ENCODE measurements around the gene ANKRD44. TPM values are rescaled to one million over a fixed set of nuclear protein-coding genes. Genes with fewer than 3 reads are reported as not detected.

ANKRD44 gene
- total RNA-seq, 1 experiment from 2014 or later: 0.68 TPM

GRCh38 chr2:197148401-197148800, 162.2 kb downstream of the ANKRD44 start (continued):
- TF ChIP-seq PREB (CRISPR knock-in tag; IDR thresholded peaks at IDR 0.05; ENCODE audit: borderline replicate concordance): no peak
- no peak for TF ChIP-seq GTF2I (CRISPR knock-in tag; conservative IDR thresholded peaks at IDR 0.05)
- TF ChIP-seq MYBL2 (CRISPR knock-in tag; IDR thresholded peaks at IDR 0.05): no peak
- no peak for TF ChIP-seq CDX4 (CRISPR knock-in tag; IDR thresholded peaks at IDR 0.05; ENCODE audit: borderline replicate concordance)
- no peak for TF ChIP-seq FOXJ3 (CRISPR knock-in tag; IDR thresholded peaks at IDR 0.05; ENCODE audit: borderline replicate concordance)

- TF ChIP-seq ZSCAN18 (CRISPR knock-in tag; IDR thresholded peaks at IDR 0.05) (no peak), MLX (CRISPR knock-in tag; IDR thresholded peaks at IDR 0.05) (no peak), ZNF138 (CRISPR knock-in tag; conservative IDR thresholded peaks at IDR 0.05) (no peak), ATF1 (CRISPR knock-in tag; IDR thresholded peaks at IDR 0.05) (no peak), HMGA2 (CRISPR knock-in tag; IDR thresholded peaks at IDR 0.05) (no peak), ZNF232 (CRISPR knock-in tag; IDR thresholded peaks at IDR 0.05) (no peak), FOXP1 (CRISPR knock-in tag; IDR thresholded peaks at IDR 0.05; ENCODE audit: borderline replicate concordance) (no peak), PREB (CRISPR knock-in tag; IDR thresholded peaks at IDR 0.05; ENCODE audit: borderline replicate concordance) (no peak), CREM (CRISPR knock-in tag; IDR thresholded peaks at IDR 0.05) (no peak)
- ATAC-seq (no peak), DNase-seq (ENCODE audit: low spot score) (no peak)
- ChIA-PET POLR2A (no interaction called here), CTCF (no interaction called here)
- Mint-ChIP-seq H3K4me1 (peaks cover 8% of the 10 kb centered on the region), H3K36me3 (no peaks in the 10 kb centered on the region), H3K27ac (no peak overlapping the region), H3K9me3 (no peaks in the 10 kb centered on the region), H3K4me3 (no peak overlapping the region), H3K27me3 (ENCODE audit: low read depth) (no peaks in the 10 kb centered on the region)
These were observed 162.6 kb downstream of the ANKRD44 start for GRCh38 chr2:197147942-197148341.

- DNase-seq (ENCODE audit: low spot score): no peak
- H3K9me3 Mint-ChIP-seq: no peaks in the 10 kb centered on the region
- H3K4me3 Mint-ChIP-seq: no peak overlapping the region
- TF ChIP-seq FOXP4 (CRISPR knock-in tag; IDR thresholded peaks at IDR 0.05) (no peak), IRF1 (CRISPR knock-in tag; IDR thresholded peaks at IDR 0.05) (no peak)
- ChIA-PET CTCF (no interaction called here), POLR2A (no interaction called here)
- H3K27ac Mint-ChIP-seq: no peak overlapping the region
- no peaks in the 10 kb centered on the region for H3K27me3 Mint-ChIP-seq (ENCODE audit: low read depth)
- peaks cover under 1% of the 10 kb centered on the region; the same call in 1 of the 2 replicates for H3K4me1 Mint-ChIP-seq
- no peak for ATAC-seq
- H3K36me3 Mint-ChIP-seq: no peaks in the 10 kb centered on the region
These were observed 163.6 kb downstream of the ANKRD44 start for GRCh38 chr2:197146995-197147394.
